H1 (cell line): ENCODE measurements around the gene BAG2. TPM values are rescaled to one million over a fixed set of nuclear protein-coding genes. Genes with fewer than 3 reads are reported as not detected.

Experiments used
- BCL11A ChIP-seq, 2 experiments: IDR thresholded peaks; one replicate each; pipeline ENCODE4 v1.6.1; 2011; ENCODE audit warnings: low read depth in 2 of 2, low read length in 2 of 2, mild to moderate bottlenecking in 2 of 2
- BRCA1 ChIP-seq: IDR thresholded peaks from 2 replicates; pipeline ENCODE4 v1.6.1; 2012; ENCODE audit warnings: low read depth, low read length, improper control_type of control experiment
- CBX8 ChIP-seq: fragments of 300-800, 300-1000 bp; sonication (generic); IDR thresholded peaks from 2 replicates; pipeline ENCODE4 v1.7.1; 2016; ENCODE audit warnings: low read depth, low read length, borderline replicate concordance
- CTBP2 ChIP-seq: IDR thresholded peaks from 2 replicates; pipeline ENCODE4 v1.7.0; 2011; ENCODE audit warnings: borderline replicate concordance, mild to moderate bottlenecking, moderate library complexity, mixed read lengths, low read length; ENCODE audit not compliant: insufficient read depth, insufficient read length
- EGR1 ChIP-seq: IDR thresholded peaks from 2 replicates; pipeline ENCODE4 v1.6.1; 2011; ENCODE audit warnings: low read depth, low read length, borderline replicate concordance
- FOSL1 ChIP-seq: IDR thresholded peaks from 2 replicates; pipeline ENCODE4 v1.6.1; 2011; ENCODE audit warnings: mild to moderate bottlenecking, low read depth, low read length, moderate library complexity; ENCODE audit not compliant: insufficient read depth
- GABPA ChIP-seq: IDR thresholded peaks from 2 replicates; pipeline ENCODE4 v1.6.1; 2011; ENCODE audit warnings: mild to moderate bottlenecking, low read length, moderate library complexity, borderline replicate concordance; ENCODE audit not compliant: insufficient read depth
- GTF2F1 ChIP-seq: IDR thresholded peaks from 2 replicates; pipeline ENCODE4 v1.6.1; 2012; ENCODE audit warnings: low read depth, low read length, improper control_type of control experiment, borderline replicate concordance
- KDM1A ChIP-seq: fragments of 200-600, 300-600 bp; sonication (generic); IDR thresholded peaks from 2 replicates; pipeline ENCODE4 v1.7.1; 2016; ENCODE audit warnings: mild to moderate bottlenecking, low read length, borderline replicate concordance
- KDM5A ChIP-seq: fragments of 200-600 bp; IDR thresholded peaks from 2 replicates; pipeline ENCODE4 v1.7.1; 2012; ENCODE audit warnings: mild to moderate bottlenecking, low read length, inconsistent platforms, mixed read lengths
- PHF8 ChIP-seq: fragments of 200-600 bp; sonication (generic); conservative IDR thresholded peaks from 2 replicates; pipeline ENCODE4 v1.7.1; 2012; ENCODE audit warnings: low read depth, mild to moderate bottlenecking, inconsistent platforms, low read length, moderate library complexity
- POLR2AphosphoS5 ChIP-seq: IDR thresholded peaks from 2 replicates; pipeline ENCODE4 v1.6.1; 2011; ENCODE audit warnings: low read depth, low read length
- RBBP5 ChIP-seq: IDR thresholded peaks from 2 replicates; pipeline ENCODE4 v1.7.1; 2012; ENCODE audit warnings: low read depth, mild to moderate bottlenecking, inconsistent platforms, low read length, moderate library complexity, borderline replicate concordance
- SAP30 ChIP-seq: fragments of 300-600 bp; sonication (generic); IDR thresholded peaks from 2 replicates; pipeline ENCODE4 v1.7.1; 2012; ENCODE audit warnings: low read length, moderate library complexity, mild to moderate bottlenecking, inconsistent platforms; ENCODE audit not compliant: insufficient read depth, insufficient replicate concordance
- SUZ12 ChIP-seq: fragments of 200-600 bp; sonication (generic); IDR thresholded peaks from 2 replicates; pipeline ENCODE4 v1.6.1; 2012; ENCODE audit warnings: mild to moderate bottlenecking, inconsistent platforms, low read length, moderate library complexity, mixed read lengths
- TAF7 ChIP-seq: optimal IDR thresholded peaks from 2 replicates; pipeline ENCODE3; 2011; ENCODE audit warnings: low read depth, mild to moderate bottlenecking, inconsistent platforms, low read length, moderate library complexity, borderline replicate concordance
- TCF12 ChIP-seq: IDR thresholded peaks from 2 replicates; pipeline ENCODE4 v1.6.1; 2011; ENCODE audit warnings: low read depth, mild to moderate bottlenecking, low read length
- polyA plus RNA-seq, 7 experiments: library from polyadenylated mRNA; depleted of rRNA in 3 of 7; stranded (reverse) in 5 of 7; unstranded in 2 of 7; fragments of >200 nt in 5 of 7; fragments of 200-250 nt in 2 of 7; gene quantifications; 1 replicate in 5 of 7; 2 replicates in 1 of 7; 4 replicates in 1 of 7; pipeline versions ENCODE4 v1.2.1 to v1.2.3, GENCODE V29; 2011 to 2013; ENCODE audit warnings: missing spikeins in 2 of 7, mixed read lengths in 2 of 7
- total RNA-seq: library from RNA; stranded (reverse); fragmentation: NEBNext Ultra II Directional; extraction: Animal tissue kit (Norgen Biotek cat#: 25700); gene quantifications from 2 replicates; pipeline ENCODE4 v1.2.1, GENCODE V29; 2021
- TF ChIP-seq, protein P1 (sequence below), 3 experiments: IDR thresholded peaks; 1 replicate in 2 of 3; 2 replicates in 1 of 3; pipeline versions ENCODE4 v1.5.1 to v1.6.1; 2011; ENCODE audit warnings: low read length in 3 of 3, mild to moderate bottlenecking in 3 of 3, inconsistent platforms in 2 of 3, low read depth in 1 of 3, moderate library complexity in 1 of 3; ENCODE audit not compliant: insufficient read depth in 1 of 3; ENCODE audit errors: control extremely low read depth in 1 of 3
- TF ChIP-seq, protein P2 (sequence below): IDR thresholded peaks from 2 replicates; pipeline ENCODE4 v1.6.1; 2012; ENCODE audit warnings: low read length, inconsistent platforms

Gene BAG2
- total and polyA plus RNA-seq, 2 of the 8 experiments (the other 6 are each of a cell fraction or from before 2014, with no cell fraction given), result 4.4 to 7.4 TPM

- TF ChIP-seq, protein P1, sequence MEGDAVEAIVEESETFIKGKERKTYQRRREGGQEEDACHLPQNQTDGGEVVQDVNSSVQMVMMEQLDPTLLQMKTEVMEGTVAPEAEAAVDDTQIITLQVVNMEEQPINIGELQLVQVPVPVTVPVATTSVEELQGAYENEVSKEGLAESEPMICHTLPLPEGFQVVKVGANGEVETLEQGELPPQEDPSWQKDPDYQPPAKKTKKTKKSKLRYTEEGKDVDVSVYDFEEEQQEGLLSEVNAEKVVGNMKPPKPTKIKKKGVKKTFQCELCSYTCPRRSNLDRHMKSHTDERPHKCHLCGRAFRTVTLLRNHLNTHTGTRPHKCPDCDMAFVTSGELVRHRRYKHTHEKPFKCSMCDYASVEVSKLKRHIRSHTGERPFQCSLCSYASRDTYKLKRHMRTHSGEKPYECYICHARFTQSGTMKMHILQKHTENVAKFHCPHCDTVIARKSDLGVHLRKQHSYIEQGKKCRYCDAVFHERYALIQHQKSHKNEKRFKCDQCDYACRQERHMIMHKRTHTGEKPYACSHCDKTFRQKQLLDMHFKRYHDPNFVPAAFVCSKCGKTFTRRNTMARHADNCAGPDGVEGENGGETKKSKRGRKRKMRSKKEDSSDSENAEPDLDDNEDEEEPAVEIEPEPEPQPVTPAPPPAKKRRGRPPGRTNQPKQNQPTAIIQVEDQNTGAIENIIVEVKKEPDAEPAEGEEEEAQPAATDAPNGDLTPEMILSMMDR (IDR thresholded peaks at IDR 0.05; ENCODE audit: control extremely low read depth in 1 of 3, insufficient read depth in 1 of 3, low read depth in 1 of 3, low read length in 3 of 3), result peak in 1 of 3 experiments; percentile 8; a peak in 1 of 4 replicates
- TF ChIP-seq RBBP5 (no peak), TAF7 (no peak), BCL11A (IDR thresholded peaks at IDR 0.05; ENCODE audit: low read depth in 2 of 2, low read length in 2 of 2) (no peak), CTBP2 (no peak), SUZ12 (no peak; the same call in 1 of the 2 replicates), KDM5A (no peak), EGR1 (peak; percentile 81; the same call in 1 of the 2 replicates), BRCA1 (no peak), POLR2AphosphoS5 (peak; percentile 53; the same call in 1 of the 2 replicates), SAP30 (no peak), GABPA (no peak), TCF12 (no peak), KDM1A (peak; percentile 36; the same call in 1 of the 2 replicates), CBX8 (no peak), PHF8 (no peak), FOSL1 (no peak), GTF2F1 (no peak)
- TF ChIP-seq, protein P2, sequence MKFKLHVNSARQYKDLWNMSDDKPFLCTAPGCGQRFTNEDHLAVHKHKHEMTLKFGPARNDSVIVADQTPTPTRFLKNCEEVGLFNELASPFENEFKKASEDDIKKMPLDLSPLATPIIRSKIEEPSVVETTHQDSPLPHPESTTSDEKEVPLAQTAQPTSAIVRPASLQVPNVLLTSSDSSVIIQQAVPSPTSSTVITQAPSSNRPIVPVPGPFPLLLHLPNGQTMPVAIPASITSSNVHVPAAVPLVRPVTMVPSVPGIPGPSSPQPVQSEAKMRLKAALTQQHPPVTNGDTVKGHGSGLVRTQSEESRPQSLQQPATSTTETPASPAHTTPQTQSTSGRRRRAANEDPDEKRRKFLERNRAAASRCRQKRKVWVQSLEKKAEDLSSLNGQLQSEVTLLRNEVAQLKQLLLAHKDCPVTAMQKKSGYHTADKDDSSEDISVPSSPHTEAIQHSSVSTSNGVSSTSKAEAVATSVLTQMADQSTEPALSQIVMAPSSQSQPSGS, result no peak
These were observed 49.2 kb downstream of the BAG2 start (continued) for GRCh38 chr6:57221191-57221935.
